Endodermal cell (in vitro differentiated cells): ENCODE measurements around the gene ARG2. TPM values are rescaled to one million over a fixed set of nuclear protein-coding genes. Genes with fewer than 3 reads are reported as not detected.
A peak's percentile ranks its signal among the peaks of the same experiment; 100 is the strongest.

Experiments used
- DNase-seq: peaks from one replicate; pipeline ENCODE4 v3.0.0-alpha.2; 2017
- H3K27ac ChIP-seq: 2 replicates; pipeline ENCODE4 v1.5.1; 2013; ENCODE audit warnings: mild to moderate bottlenecking, low read depth, low read length, moderate library complexity
- H3K27me3 ChIP-seq: 2 replicates; pipeline ENCODE4 v1.6.1; 2013; ENCODE audit warnings: mild to moderate bottlenecking, low read length, moderate library complexity; ENCODE audit not compliant: insufficient read depth, control insufficient read depth, poor library complexity, severe bottlenecking
- H3K36me3 ChIP-seq: 2 replicates; pipeline ENCODE4 v1.7.0; 2013; ENCODE audit warnings: mild to moderate bottlenecking, low read length, moderate library complexity; ENCODE audit not compliant: control insufficient read depth, insufficient read depth
- H3K4me1 ChIP-seq: one replicate; pipeline ENCODE4 v1.7.0; 2013; ENCODE audit warnings: low read length; ENCODE audit not compliant: control insufficient read depth, insufficient read depth
- H3K4me3 ChIP-seq: 2 replicates; pipeline ENCODE4 v1.5.1; 2013; ENCODE audit warnings: mild to moderate bottlenecking, low read length, moderate library complexity
- H3K9ac ChIP-seq: 2 replicates; pipeline ENCODE4 v1.6.1; 2013; ENCODE audit warnings: mild to moderate bottlenecking, low read length, moderate library complexity; ENCODE audit not compliant: poor library complexity, severe bottlenecking; ENCODE audit errors: extremely low read depth
- H3K9me3 ChIP-seq: 2 replicates; pipeline ENCODE4 v1.6.1; 2013; ENCODE audit warnings: mild to moderate bottlenecking, low read length, moderate library complexity; ENCODE audit not compliant: control insufficient read depth
- H3K27ac Mint-ChIP-seq: 2 replicates; pipeline ENCODE4 v1.8.0; 2020; ENCODE audit warnings: mixed read lengths
- H3K27me3 Mint-ChIP-seq: 2 replicates; pipeline ENCODE4 v1.8.0; 2021; ENCODE audit warnings: mild to moderate bottlenecking, mixed read lengths; ENCODE audit not compliant: insufficient read depth
- H3K36me3 Mint-ChIP-seq: 2 replicates; pipeline ENCODE4 v1.8.0; 2020; ENCODE audit warnings: low read depth, mixed read lengths
- H3K4me1 Mint-ChIP-seq: 2 replicates; pipeline ENCODE4 v1.8.0; 2020; ENCODE audit warnings: mixed read lengths
- H3K4me3 Mint-ChIP-seq: 2 replicates; pipeline ENCODE4 v1.8.0; 2020; ENCODE audit warnings: mild to moderate bottlenecking, moderate library complexity, mixed read lengths
- H3K9me3 Mint-ChIP-seq: 2 replicates; pipeline ENCODE4 v1.8.0; 2020; ENCODE audit warnings: mild to moderate bottlenecking, mixed read lengths
- WGBS, 2 experiments: methylation state at CpG; one replicate each; pipeline versions ENCODE4 v1.1.5 to v1.1.7; 2013; ENCODE audit warnings: missing lambda C conversion rate in 2 of 2, mixed read lengths in 1 of 2; ENCODE audit not compliant: insufficient coverage in 1 of 2, insufficient read length in 1 of 2; 5-methylcytosine and 5-hydroxymethylcytosine counted together
- total RNA-seq, 2 donors: library from RNA; stranded (reverse); fragmentation: NEBNext Ultra II Directional in 1 of 2; extraction: Animal tissue kit (Norgen Biotek cat#: 25700) in 1 of 2; gene quantifications; 2 replicates in 1 of 2; 3 replicates in 1 of 2; pipeline ENCODE4 v1.2.1, GENCODE V29; 2021
- TF ChIP-seq, protein P1 (sequence below): fragments of 200-600 bp; sonication (generic); conservative IDR thresholded peaks from 2 replicates; pipeline ENCODE4 v1.5.0; 2021; ENCODE audit warnings: antibody characterized with exemption, mild to moderate bottlenecking

The ARG2 gene
- total RNA-seq, 2 donors from 2014 or later = 19.4 to 25.4 TPM

DNA sequence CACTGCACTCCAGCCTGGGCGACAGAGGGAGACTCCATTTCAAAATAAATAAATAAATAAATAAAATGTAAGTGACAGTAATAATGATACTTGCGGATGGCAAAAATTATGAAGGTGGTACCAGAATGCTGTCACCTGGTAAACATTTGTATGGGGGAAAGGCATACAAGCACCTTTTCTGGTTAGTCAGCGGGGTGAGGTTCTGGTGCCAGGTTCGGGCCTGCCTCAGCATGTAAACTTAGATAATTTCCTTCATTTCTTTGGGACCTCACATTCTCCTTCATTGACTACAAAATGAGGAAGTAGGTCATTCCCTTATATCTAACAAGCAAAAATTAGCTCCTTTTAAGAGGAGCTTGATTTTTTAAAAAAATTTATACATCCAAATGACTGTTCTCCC, 43.9 kb downstream of the ARG2 start:
- H3K4me3 ChIP-seq = no peak overlapping the region
- no peak for DNase-seq
- no peaks in the 10 kb centered on the region for H3K9me3 Mint-ChIP-seq
- no peaks in the 10 kb centered on the region for H3K27me3 ChIP-seq
- TF ChIP-seq, protein P1, sequence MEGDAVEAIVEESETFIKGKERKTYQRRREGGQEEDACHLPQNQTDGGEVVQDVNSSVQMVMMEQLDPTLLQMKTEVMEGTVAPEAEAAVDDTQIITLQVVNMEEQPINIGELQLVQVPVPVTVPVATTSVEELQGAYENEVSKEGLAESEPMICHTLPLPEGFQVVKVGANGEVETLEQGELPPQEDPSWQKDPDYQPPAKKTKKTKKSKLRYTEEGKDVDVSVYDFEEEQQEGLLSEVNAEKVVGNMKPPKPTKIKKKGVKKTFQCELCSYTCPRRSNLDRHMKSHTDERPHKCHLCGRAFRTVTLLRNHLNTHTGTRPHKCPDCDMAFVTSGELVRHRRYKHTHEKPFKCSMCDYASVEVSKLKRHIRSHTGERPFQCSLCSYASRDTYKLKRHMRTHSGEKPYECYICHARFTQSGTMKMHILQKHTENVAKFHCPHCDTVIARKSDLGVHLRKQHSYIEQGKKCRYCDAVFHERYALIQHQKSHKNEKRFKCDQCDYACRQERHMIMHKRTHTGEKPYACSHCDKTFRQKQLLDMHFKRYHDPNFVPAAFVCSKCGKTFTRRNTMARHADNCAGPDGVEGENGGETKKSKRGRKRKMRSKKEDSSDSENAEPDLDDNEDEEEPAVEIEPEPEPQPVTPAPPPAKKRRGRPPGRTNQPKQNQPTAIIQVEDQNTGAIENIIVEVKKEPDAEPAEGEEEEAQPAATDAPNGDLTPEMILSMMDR = no peak
- H3K36me3 Mint-ChIP-seq = peaks cover 26% of the 10 kb centered on the region
- H3K4me1 Mint-ChIP-seq = peaks cover 2% of the 10 kb centered on the region
- no peaks in the 10 kb centered on the region for H3K9me3 ChIP-seq
- no peak overlapping the region for H3K27ac ChIP-seq
- H3K27ac Mint-ChIP-seq = no peak overlapping the region
- H3K4me1 ChIP-seq = no peaks in the 10 kb centered on the region
- no peaks in the 10 kb centered on the region for H3K27me3 Mint-ChIP-seq
- H3K4me3 Mint-ChIP-seq = no peak overlapping the region
- 60 to 77% methylated on average over 1 to 3 of the region's 4 CpGs for WGBS, 2 experiments
- no peak overlapping the region for H3K9ac ChIP-seq
- H3K36me3 ChIP-seq = peaks cover 13% of the 10 kb centered on the region

DNA sequence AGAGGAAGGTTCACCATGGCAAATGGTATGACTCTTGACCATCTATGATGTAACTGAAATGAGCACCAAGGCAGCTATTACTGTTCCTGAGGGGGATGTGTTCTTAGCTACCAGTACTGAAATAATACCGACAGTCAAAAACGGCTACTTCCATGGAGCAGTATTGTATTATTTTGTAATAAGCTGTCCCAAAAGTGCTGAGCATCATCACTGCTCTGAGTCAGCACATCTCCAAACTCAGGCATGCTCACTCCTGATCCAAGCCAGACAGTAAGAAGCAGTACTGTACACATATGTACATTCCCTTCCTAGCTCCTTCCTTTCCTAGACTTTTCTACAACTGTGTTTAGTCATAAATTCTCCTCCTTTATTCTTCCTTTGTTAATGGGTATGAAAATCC, 46.1 kb downstream of the ARG2 start:
- Histone ChIP-seq H3K27me3 (no peaks in the 10 kb centered on the region), H3K36me3 (no peaks in the 10 kb centered on the region), H3K4me3 (no peak overlapping the region), H3K9me3 (no peaks in the 10 kb centered on the region), H3K4me1 (no peaks in the 10 kb centered on the region), H3K27ac (no peak overlapping the region), H3K9ac (no peak overlapping the region)
- no peak overlapping the region for H3K27ac Mint-ChIP-seq
- no peak overlapping the region for H3K4me3 Mint-ChIP-seq
- H3K9me3 Mint-ChIP-seq = no peaks in the 10 kb centered on the region
- 98 to 100% methylated on average over 2 of the region's 2 CpGs for WGBS, 2 experiments
- TF ChIP-seq, protein P1 = no peak
- H3K36me3 Mint-ChIP-seq = peaks cover 12% of the 10 kb centered on the region
- H3K4me1 Mint-ChIP-seq = peaks cover 9% of the 10 kb centered on the region
- no peak for DNase-seq
- H3K27me3 Mint-ChIP-seq = no peaks in the 10 kb centered on the region

DNA sequence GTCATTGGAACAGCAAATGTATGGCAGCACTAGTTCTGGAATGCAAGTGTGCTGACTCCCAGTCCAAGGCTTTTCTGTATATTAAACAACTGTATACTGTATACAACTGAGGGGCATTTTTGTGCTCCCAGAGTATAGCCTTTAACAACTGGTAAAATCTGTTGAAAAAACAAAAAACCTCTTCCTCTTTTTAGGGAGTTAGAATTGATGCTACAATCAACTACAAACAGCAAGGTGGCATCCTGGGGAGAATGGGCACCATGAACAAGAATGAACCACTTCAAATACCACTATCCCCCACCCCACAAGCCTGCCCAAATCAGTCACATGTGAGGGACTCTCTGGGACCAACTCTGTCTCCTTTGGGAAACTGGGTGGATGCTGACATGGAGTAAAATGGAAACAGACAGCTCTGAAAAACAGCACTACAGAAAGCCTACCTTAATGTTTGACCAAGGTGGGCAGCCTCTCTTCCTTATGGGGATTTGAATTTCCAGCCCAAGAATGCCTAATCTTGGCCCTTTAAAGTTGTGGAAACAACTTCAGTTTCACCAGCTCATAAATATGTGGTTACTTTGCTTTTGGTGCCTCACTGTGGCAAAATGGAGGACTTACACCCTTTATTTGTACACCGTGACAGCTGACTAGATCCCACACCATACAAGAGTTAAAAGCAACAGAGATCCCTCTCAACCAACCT, 47.2 kb downstream of the ARG2 start:
- no peak overlapping the region for H3K27ac Mint-ChIP-seq
- 64% methylated on average over 1 of the region's 1 CpG; no CpG with 5 or more reads in 1 of the 2 experiments for WGBS, 2 experiments
- Histone ChIP-seq H3K27ac (no peak overlapping the region), H3K4me3 (no peak overlapping the region), H3K9ac (no peak overlapping the region), H3K27me3 (no peaks in the 10 kb centered on the region), H3K36me3 (no peaks in the 10 kb centered on the region), H3K4me1 (no peaks in the 10 kb centered on the region), H3K9me3 (no peaks in the 10 kb centered on the region)
- DNase-seq = peak; percentile 63
- TF ChIP-seq, protein P1 = peak; percentile 76
- H3K9me3 Mint-ChIP-seq = no peaks in the 10 kb centered on the region
- H3K4me3 Mint-ChIP-seq = no peak overlapping the region
- H3K4me1 Mint-ChIP-seq = peaks cover 9% of the 10 kb centered on the region
- peaks cover 10% of the 10 kb centered on the region for H3K36me3 Mint-ChIP-seq
- H3K27me3 Mint-ChIP-seq = no peaks in the 10 kb centered on the region
